ENCODE results near the gene WASL.
"Not testable (repeated sequence)": the region's sequence is repeated elsewhere in the genome, so short reads cannot be mapped to it uniquely, and the experiment has no call there.

DNA sequence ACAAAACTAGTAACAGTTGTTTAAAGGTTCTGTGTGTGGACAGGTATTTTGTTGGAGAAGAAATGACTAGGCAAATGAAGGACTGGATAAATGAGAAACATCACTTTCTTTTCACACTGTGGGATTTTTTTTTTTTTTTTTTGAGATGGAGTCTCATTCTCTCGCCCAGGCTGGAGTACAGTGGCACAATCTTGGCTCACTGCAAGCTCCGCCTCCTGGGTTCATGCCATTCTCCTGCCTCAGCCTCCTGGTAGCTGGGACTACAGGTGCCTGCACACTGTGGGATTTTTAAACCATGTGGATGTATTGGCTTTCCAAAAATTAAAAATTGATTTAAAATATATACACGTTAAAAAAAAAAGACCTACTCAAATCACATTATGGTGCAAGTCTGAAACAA is 28.3 kb downstream of the WASL start:
- TF ChIP-seq, protein P1, sequence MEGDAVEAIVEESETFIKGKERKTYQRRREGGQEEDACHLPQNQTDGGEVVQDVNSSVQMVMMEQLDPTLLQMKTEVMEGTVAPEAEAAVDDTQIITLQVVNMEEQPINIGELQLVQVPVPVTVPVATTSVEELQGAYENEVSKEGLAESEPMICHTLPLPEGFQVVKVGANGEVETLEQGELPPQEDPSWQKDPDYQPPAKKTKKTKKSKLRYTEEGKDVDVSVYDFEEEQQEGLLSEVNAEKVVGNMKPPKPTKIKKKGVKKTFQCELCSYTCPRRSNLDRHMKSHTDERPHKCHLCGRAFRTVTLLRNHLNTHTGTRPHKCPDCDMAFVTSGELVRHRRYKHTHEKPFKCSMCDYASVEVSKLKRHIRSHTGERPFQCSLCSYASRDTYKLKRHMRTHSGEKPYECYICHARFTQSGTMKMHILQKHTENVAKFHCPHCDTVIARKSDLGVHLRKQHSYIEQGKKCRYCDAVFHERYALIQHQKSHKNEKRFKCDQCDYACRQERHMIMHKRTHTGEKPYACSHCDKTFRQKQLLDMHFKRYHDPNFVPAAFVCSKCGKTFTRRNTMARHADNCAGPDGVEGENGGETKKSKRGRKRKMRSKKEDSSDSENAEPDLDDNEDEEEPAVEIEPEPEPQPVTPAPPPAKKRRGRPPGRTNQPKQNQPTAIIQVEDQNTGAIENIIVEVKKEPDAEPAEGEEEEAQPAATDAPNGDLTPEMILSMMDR (IDR thresholded peaks at IDR 0.05) = not testable (repeated sequence)
- TF ChIP-seq POLR2AphosphoS5, POLR2A, EP300 (IDR thresholded peaks at IDR 0.05): not testable (repeated sequence)
